ENCODE results near the gene FCRL5.

FCRL5 gene

DNA sequence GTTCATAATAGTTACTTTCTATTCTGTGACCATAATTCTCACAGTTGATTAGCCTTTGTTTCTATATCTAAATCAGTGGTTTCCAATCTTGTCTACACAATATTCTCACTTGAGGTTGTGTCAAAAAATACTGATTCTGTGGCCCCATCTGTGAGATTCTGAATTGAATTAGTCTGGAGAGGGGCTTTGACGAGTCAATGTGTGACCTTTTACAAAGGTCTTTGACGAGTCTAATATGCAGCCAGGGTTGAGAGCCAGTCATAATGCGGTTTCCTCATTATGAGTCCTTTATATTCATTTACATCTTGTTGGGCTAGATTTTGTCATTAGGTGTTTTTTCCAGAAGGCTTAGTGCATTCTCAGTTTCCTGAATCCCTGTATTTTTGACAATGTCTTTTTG is 19.7 kb downstream of the FCRL5 start:
- no peak for DNase-seq (ENCODE audit: extremely low read depth in 1 of 2, low read depth in 1 of 2)

DNA sequence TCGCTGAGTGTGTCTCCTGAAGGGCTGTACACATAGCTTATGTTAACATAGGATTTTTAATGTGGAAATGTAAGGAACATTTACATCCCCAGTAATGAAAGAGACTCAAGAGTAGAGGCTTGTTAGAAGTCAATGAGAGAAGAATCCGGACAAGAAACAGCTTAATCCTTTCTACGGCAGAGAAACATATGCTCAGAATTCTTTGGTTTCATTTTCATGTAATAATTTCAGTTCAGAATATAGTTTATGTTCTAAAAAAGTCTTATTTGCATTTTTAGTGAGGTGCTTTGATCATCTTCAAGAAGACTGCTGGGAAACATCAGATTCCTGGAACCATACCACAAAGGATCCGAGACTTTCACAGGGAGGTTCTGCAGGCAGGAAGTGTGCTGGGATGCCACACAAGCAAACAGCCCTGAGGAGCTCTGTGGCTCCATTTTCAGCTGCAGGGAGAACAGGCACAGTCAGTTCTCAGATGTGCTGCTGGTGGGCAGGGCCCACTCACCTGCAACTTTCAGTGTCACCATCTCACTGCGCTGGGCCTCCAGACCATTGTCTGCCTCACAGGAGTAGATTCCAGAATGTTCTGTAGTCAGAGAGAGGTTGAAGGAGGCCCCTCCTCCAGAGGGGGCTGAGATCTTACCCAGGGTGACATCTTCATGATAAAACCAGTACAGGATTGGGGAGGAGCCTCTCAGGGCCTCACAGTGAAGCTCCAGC is 28.4 kb downstream of the FCRL5 start:
- DNase-seq (ENCODE audit: extremely low read depth in 1 of 2, low read depth in 1 of 2), result no peak

DNA sequence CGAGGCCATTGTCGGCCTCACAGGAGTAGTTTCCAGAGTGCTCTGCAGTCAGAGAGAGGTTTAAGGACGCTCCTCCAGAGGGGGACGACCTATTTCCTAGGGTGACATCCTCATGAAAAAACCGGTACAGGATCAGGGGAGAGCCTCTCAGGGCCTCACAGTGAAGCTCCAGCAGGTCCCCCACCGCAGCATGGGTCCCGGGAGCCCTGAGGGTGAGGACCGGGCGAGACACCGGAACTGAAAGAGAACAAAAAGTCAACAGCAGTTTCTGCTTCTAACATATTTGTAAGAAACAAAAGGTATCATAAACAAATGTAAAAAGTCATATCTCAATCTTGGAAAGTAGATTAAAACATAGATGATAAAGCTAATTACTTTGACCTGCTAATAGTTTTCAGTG is 31.3 kb downstream of the FCRL5 start:
- DNase-seq (ENCODE audit: extremely low read depth in 1 of 2, low read depth in 1 of 2), result no peak

DNA sequence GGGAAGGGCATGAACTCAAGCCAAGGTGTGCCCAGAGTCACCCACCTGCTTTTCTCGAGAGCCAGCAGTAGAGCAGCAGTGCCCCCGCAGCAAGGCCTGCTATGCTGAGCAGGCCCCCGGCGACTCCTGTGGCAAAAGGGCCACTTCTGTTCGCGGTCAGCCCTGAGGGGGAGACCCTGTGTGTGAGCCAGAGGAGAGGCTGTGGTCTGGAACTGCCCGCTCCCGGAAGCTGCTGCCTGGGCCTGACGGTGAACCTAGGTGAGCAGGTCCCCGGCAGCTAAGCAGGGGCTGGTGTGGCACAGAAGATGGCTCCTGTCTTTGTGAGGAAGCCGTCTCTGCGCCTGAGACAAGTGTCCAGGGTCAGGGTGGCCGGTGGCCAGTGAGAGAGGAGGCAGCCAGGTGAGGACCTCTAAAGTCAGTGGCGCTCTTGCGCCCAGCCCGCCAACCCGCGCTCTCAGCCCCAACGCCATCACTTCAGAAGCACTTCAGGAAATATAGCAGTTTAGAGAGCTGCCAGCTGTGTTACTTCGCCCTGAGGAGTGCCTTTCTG is 31.9 kb downstream of the FCRL5 start:
- no peak for DNase-seq (ENCODE audit: extremely low read depth in 1 of 2, low read depth in 1 of 2)

GRCh38 chr1:157519451-157519850 is 32.9 kb downstream of the FCRL5 start:
- DNase-seq (ENCODE audit: extremely low read depth in 1 of 2, low read depth in 1 of 2), result no peak

- DNase-seq (ENCODE audit: extremely low read depth in 1 of 2, low read depth in 1 of 2), result no peak
These were observed 35.3 kb downstream of the FCRL5 start for GRCh38 chr1:157517016-157517415.

GRCh38 chr1:157515709-157516108 is 36.6 kb downstream of the FCRL5 start:
- DNase-seq (ENCODE audit: extremely low read depth in 1 of 2, low read depth in 1 of 2), result no peak

DNA sequence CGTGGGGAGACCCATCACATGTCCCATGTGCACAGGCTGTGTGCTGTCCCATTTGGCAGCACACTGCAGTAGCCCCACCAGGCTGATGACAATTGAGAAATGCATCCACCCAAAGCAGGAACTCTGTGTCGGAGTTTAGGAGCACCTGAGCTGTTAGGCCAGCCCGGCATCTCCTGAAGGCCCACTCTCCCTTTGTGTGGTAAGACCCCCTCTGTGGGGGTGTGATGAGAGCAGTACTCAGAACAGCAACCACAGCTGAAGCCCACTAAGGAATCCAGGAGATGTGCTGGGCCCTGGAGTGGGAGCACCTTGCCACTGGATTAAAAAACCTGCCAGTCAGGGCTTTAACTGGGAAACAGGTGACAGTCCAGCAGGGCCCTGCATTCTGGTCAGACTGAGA is 37.2 kb downstream of the FCRL5 start:
- no peak for DNase-seq (ENCODE audit: extremely low read depth in 1 of 2, low read depth in 1 of 2)

DNA sequence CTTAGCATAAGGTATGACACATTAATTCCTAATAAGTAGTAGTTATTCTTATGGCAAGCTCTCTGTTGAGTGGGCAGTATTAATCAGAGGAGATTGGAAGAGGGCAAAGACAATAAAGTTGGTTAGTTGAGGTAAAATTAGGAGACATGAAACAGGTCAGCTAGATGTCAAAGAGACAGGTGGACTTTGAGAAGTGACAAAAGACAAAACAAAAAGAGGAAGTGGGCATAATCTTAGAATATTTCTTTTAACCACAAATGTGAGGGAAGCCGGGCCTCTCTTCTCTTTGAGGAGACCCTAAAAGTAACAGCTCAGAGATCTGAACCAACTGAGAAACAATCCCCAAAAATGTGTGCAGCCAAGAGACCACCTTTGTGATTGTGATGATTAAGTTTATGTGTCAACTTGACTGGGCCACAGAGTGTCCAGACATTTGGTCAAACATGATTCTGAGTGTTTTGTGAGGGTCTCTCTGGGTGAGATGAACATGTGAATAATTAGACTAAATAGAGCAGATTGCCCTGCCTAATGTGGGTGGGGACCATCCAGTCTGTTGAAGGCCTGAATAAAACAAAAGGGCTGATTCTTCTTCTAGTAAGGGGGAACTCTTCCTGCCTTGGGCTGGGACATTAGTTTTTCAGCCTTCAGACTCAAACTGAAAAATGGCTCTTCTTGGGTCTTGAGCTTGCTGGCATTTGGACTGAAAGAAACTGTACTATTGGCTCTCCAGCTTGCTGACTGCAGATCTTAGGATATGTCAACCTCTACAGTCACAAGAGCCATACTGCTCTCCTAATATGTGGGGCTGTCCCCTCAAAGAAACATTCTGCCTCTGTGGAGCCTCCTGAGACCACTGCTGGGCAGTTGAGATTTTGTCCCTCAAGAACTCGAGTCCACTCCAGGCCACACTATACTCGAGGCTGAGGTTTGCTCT is 40.0 kb downstream of the FCRL5 start:
- DNase-seq (ENCODE audit: extremely low read depth in 1 of 2, low read depth in 1 of 2), result no peak

DNA sequence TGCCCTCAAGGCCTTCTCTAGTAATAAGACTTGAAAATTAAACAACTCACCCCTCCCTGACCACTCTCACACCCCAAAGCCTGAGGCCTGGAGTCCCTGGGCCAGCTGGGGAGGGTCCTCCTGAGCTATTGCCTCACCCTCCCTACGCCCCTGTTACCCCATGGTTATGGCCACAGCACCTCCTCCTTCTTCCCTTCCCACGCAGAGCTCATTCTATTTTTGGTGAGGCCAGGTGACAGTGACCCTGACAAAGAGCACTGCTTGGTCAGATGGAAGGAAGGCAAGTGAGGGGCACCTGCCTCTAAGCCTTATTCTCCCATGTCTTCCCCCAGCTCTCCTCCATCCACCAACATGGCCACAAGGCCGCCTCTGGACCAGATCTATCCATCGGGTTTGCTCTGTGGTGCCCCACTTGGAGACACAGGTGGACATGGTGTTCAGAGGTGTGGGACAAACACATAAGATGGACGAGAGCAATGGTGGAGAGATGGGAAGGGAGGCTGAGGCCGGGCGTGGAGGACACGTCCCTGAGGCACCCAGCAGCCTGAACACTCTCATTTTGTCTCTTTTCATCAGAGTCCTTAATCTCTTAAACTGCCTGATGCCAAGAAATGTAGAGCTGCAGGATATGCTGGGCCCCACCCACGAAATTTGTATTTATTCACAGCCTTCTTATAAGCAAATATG is 42.6 kb downstream of the FCRL5 start:
- DNase-seq (ENCODE audit: extremely low read depth in 1 of 2, low read depth in 1 of 2), result no peak

DNA sequence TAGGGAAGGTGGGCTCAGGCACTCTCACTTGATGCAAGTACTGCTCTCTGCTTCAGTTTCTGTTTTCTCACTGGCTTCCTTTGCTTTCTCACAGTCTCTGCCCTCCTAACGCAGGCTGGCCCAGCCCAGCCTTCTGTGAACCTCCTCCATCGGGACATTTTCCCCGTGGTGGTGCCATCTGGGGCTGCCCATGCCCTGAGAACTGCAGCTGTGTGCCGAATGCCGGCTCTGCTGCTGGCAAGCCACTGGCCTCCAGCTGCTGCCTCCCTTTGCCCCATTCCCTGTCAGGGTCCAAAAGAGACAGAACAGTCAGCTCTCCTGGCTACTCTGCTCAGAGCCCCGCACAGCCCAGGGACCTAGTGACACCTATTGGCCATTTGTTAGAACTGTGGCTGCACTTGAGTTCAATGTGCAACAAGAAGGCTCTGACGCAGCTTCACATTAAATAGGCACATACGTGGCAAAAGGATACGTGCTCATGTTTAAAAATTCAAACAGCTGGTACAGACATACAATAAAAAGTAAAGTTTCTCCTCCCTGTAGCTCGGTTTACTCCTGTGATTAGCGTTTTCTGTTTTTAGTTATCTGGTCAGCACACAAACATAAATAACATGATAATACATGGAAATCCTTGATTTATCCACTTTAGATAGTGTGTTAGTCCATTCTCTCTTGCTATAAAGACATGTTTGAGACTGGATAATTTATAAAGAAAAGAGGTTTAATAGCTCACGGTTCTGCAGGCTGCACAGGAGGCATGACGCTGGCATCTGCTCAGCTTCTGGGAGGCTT is 46.6 kb downstream of the FCRL5 start:
- DNase-seq (ENCODE audit: extremely low read depth in 1 of 2, low read depth in 1 of 2), result no peak

DNA sequence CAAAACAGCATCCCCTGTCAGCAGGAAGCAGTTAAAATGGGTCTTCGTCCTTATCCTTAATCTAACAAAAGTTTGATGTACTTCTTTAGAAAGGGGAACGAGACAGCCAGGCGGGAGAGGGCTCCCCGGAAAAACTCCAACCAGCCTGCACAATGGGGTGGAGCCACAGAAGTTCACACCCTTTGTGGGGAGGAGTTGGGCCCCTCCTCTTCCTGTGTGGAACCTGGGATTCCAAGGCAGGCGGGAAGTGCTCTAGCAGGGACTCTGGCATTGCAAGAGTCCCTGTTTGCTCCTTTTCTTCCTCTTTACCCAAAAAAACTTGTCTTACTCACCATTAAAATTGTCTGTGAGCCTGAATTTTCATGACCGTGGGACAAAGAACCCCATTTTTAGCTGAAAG is 47.7 kb downstream of the FCRL5 start:
- no peak for DNase-seq (ENCODE audit: extremely low read depth in 1 of 2, low read depth in 1 of 2)

DNA sequence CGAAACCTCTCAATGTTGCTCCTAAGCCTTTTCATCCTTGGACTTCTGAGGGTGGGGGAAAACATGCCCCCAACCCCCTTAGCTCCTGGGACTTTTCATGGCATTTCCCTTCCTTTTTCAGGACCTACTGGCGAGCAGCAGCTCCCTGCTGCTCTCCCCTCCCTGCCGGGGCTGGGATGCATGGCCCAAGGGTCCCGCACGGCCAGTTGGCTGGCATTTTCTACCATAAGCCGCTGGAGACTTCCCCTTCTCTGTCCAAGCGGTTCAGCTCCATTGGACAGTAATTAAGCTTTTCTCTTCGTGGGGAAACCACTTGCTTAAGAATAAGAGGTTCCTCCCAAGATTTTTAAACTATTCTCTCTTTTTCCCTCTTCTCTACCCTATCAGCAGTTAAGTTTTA is 52.8 kb downstream of the FCRL5 start:
- DNase-seq (ENCODE audit: extremely low read depth in 1 of 2, low read depth in 1 of 2), result no peak

GRCh38 chr1:157498736-157499090 is 53.6 kb downstream of the FCRL5 start:
- no peak for DNase-seq (ENCODE audit: extremely low read depth in 1 of 2, low read depth in 1 of 2)

- no peak for DNase-seq (ENCODE audit: extremely low read depth in 1 of 2, low read depth in 1 of 2)
These were observed 54.2 kb downstream of the FCRL5 start for GRCh38 chr1:157497987-157498735.

DNA sequence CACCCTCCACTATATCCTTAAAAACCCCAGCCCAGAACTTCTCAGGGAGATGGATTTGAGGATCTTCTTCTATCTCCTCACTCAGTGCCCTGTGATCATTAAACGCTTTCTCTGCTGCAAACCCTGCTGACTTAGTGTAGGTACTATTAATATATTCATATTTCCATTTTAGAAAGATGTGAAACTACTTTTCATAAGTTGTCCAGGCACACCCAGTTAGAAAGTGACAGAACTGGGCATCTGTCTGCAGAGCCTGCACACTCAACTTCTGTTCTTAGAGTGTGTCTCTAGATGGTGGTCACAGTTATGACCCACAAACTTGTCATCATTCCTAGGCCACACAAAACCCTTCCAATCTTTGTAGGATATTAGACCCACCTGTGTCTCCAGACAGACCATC is 55.0 kb downstream of the FCRL5 start:
- no peak for DNase-seq (ENCODE audit: extremely low read depth in 1 of 2, low read depth in 1 of 2)

DNA sequence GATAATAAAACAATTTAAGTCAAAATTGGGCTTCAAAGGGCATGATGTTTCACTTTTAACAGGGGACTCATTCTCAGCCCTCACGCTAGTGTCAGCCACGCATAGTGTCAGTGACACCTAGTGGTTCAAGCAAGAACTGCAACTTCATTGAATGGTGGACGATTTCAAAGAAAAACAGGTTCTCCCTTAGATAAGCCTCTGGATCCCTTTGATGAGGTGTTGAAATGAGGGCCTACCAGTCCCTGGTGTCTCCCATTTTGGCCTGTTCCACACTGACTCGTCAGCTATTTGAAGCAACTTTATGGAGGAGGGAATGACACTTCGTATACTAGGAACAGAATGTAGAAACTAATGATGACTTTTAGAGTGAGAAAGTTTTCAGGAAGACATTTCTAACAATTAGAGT is 56.2 kb downstream of the FCRL5 start:
- no peak for DNase-seq (ENCODE audit: extremely low read depth in 1 of 2, low read depth in 1 of 2)

DNA sequence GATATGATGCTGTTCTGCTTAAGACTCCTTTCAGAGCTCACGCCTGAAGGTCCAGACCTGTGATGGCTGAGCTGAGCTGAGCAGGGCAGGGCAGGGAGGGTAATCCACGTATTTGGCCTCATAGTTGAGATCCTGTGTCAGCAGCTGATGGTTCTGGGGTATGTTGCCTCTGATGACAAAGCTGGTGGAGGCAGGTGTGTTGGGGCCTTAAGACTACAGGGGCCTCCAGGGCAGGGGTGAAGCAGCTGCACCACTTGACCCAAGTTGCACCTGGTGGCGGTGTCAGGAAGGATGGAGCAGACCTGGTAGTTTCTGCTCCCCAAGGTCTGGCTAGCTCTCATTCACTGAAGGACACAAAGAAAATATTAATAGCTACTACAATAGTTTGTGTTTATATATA is 57.0 kb downstream of the FCRL5 start:
- DNase-seq (ENCODE audit: extremely low read depth in 1 of 2, low read depth in 1 of 2), result no peak

- DNase-seq (ENCODE audit: extremely low read depth in 1 of 2, low read depth in 1 of 2), result no peak
These were observed 58.2 kb downstream of the FCRL5 start for GRCh38 chr1:157494093-157494492.

All from activated CD8-positive, alpha-beta memory T cell treated with anti-CD3 and anti-CD28 coated beads for 1 hour (primary cell).